Hippocampal formation (tissue), 2 donors: ENCODE measurements around the gene GET4.

Source experiments
- DNase-seq, 2 donors: peaks; one replicate each; lab custom pipeline; 2025; lab: John Stamatoyannopoulos, UW

GET4 gene

DNA sequence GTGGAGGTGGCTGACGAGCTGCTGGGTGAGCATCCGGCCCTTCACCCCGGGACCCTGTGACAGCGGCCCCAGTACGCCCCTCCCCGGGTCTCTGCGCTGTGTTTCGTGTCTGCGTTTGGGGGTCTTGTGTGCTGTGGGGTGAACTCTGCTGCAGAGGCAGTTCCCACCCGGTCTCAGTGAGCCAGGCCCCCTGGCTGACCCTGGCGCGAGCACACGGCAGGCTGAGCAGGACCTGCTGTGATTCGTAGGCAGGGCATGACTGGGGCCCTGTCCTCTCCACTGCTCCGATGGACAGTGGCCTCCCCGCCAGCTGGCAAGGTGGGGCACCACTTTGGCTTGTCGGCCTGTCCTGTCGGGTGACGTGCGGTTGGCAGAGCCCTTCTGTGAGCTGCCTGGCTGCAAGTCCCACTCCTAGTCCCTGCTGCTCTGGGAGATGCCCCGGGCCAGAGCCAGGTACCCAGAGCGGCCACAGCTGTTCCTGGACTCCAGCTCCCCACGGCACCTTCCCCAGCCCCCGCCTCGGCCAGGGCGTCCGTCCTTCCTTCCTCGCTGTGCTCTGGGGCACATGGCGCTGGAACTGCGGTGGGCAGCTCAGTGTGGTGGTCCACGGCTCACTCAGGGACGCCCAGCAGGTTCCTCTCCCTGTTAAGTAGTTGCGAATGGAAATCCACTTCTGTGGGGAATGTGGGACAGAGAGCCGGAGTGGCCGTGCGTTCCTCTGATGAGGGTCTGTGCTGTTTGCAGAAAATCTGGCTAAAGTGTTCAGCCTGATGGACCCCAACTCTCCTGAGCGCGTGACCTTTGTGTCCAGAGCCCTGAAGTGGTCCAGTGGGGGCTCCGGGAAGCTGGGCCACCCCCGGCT, 10.5 kb downstream of the GET4 start:
- DNase-seq: no peak

DNA sequence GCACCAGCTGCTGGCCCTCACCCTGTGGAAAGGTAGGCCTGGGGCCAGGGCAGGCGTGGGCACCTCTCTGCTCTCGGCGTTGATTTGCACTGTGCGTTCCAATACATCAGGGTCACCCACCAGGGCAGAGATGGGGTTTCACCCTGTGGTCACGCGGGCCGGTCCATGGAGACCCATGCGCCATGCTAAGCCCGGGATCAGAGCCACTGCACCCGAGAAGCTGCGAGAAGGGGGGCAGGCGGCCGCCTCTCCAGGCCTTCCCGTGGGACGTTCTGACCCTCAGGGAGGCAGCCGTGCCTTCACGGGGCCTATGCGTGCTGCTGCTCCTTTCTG, 11.1 kb downstream of the GET4 start:
- no peak for DNase-seq

DNA sequence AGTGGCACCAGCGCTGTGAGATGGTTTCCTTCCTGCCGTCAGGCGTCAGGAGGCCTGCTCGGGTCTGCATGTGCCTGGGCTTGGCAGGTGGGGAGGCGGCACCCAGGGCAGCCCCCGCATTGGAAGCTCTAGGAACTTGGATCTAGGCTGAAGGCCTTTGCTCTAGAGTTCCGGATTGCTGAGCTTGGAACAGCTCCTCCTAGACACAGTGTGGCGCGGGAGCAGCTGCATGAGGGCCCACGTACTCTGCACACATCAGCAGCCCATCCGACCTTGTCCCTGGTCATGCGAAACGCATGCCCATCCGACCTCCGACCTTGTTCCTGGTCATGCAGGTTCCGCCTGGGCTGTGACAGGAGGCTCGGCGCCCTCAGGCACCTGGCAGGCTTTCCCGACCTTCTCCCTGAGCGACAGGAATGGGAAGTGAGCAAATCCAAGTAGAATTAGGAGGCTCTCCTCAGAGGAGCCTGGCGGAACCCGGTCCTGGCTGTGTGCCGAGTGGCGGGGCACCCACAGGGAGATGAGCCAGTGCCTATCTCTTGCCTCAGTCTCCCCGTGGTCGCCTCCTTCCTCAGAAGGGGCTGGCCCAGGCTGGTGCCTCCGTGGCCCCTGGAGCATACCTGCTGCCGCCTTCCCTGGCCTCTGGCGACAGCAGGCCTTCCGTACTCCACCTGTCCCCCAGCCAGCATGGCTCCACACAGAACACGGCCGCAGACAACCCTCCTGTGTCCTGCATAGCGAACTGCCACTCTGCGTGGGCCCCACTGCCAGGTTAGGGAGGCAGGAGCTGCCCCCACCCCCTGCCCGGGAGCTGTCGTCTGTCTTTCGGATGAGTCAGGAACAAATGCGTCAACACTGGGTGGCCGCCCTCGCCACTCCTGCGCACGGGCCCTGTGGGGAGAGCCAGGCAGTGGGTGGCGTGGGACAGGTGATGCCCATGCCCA, 12.0 kb downstream of the GET4 start:
- no peak for DNase-seq

DNA sequence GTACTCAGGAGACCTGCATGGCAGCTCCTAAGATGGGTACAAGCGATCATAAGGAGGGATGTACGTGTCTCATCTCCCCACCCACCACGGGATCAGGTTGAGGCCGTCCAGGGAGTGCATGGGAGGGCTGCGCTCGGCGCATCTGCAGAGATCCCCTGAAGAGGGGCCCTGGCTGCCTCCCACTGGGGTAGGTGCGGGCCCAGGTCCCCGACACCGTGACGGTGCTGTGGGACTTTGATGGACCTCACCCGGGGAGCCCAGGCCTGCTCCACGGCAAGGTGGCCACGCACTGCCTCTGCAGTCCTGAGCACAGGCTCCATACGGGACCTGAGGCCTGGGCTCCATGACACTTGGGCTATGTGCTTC, 12.7 kb downstream of the GET4 start:
- DNase-seq: no peak

DNA sequence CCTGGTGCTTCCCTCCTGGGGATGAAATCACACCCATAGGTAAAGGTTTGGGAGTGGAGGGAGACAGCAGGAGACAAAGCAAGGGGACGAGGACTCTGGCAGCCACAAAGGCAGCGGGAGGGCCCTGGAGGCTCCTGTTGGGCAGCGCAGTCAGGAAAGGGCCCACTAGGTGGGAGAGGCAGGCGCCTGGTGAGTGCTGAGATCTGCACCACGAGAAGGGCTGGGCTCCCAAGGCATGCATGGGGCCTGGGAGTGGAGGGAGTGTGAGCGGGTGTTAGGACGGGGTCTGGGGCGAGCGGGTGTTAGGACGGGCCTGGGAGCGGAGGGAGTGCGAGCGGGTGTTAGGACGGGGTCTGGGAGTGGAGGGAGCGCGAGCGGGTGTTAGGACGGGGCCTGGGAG, 13.0 kb downstream of the GET4 start:
- no peak for DNase-seq

DNA sequence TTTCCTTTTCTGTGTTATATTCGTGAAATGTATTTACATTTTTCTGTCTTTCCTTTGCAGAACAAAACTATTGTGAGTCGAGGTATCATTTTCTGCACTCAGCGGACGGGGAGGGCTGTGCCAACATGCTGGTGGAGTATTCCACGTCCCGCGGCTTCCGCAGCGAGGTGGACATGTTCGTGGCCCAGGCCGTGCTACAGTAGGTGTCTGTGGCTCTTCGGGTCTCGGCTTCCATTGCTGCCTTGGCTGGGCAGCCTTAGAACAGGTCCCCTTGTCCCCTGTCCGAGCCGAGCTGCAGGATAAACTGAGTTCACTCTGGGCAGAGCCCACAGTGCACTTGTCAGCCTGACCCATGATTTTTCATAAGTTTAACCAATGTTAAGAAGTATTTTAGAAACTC, 14.5 kb downstream of the GET4 start:
- no peak for DNase-seq

DNA sequence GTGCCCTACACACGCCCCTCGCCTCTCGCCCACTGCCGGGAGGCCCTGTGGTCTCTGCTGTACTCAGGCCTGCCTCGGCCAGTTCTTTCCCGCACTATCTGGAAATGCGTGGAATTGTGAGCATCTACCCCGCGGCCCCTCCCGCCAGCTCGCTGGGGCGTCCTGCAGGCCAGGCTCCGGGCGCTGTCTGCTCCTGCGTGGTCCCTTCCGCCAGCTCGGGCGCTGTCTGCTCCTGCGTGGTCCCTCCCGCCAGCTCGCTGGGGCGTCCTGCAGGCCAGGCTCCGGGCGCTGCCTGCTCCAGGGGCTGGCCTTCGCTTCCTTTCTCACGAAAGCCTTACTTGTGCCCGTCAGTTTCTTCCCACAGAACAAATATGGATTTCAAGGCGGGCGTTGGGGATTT, 14.9 kb downstream of the GET4 start:
- no peak for DNase-seq

DNA sequence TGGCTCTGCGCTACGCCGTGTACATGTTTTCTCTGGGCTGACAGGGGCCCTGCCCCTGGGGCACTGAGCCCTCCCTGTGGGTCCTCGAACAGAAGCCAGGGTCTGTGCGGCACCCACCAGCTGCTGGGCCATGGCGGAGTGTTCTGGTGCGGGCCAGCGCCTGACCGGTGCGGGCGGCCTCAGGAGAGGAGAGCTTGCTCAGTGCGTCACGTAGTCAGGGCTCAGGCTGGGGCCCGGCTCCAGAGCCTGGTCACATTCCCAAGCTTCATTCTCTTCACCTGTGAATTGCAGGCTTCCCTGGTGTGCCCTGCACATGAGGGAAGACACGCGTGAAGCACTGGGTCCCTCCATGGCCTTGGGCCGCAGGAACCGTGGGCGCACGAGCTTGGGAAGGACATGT, 15.5 kb downstream of the GET4 start:
- no peak for DNase-seq

DNA sequence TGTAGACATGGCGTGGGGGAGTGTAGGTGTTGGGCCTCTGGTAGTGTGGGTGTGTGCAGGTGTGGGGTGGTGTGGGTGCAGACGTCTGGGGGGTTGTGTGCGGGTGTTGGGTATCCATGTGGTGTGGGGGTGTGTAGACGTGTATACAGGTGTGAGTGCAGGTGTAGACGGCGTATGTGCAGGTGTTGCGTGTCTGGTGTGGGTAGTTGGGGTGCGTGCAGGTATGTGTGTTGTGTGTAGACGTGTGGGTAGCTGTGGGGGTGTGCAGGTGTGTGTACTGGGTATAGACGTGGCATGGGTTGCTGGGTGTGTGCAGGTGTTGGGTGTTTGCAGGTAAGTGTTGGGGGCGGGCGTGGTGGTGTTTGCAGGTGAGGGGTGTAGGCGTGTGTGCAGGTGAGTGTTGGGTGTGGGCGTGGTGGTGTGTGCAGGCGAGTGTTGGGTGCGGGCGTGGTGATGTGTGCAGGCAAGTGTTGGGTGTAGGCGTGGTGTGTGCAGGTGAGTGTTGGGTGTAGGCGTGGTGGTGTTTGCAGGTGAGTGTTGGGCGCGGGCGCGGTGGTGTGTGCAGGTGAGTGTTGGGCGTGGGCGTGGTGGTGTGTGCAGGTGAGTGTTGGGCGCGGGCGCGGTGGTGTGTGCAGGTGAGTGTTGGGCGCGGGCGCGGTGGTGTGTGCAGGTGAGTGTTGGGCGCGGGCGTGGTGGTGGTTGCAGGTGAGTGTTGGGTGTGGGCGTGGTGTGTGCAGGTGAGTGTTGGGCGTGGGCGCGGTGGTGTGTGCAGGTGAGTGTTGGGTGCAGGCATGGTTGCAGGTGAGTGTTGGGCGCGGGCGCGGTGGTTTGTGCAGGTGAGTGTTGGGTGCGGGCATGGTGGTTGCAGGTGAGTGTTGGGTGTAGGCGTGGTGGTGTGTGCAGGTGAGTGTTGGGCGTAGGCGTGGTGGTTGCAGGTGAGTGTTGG, 16.6 kb downstream of the GET4 start:
- DNase-seq: no peak

DNA sequence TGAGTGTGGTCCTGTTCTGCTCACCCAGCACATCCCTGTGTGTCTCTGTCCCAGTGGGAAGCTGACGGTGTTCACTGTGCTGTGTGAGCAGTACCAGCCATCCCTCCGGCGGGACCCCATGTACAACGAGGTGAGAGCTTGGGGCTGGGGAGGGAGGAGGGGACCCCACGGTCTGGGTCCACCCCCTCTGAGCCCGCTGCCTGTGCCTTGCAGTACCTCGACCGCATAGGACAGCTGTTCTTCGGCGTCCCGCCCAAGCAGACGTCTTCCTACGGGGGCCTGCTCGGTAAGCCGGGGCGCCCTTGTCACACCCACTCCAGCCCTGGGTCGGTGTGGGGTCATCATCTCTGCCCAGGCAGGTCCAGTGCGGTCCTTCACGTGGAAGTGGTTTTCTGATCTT, 17.3 kb downstream of the GET4 start:
- DNase-seq: no peak

DNA sequence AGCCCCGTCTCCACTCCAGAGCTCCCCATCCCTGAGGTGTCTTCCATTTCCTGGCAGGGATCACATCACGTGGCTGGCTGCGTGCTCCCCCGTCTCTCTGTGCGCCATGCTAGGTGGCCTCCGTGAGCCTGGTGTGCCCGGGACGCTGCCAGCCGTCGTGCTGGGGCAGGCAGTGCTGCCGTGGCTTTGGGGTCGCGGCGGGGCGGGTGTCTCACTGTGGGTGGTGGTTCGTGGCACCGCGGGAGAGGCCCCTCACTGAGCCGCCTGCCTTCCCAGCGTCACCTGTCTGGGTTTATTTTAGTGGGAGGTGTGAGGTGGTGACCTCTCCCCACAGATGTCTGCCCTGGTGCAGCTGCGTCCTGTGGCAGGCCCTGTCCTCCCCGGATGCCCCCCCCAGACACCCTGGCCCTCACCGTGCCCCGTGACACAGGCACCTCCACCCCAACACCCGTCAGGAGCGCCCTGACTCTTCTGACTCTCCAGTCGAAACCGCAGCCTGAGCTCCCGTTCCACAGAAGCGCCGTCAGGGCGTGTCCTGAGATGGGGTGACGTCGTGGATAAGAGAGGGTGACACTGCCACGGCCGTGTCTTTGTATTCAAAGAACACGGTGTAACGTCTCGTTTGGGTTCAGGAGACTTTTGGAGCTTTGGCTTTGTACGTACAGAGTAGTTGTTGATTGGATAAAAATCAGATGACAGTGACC, 18.0 kb downstream of the GET4 start:
- no peak for DNase-seq

DNA sequence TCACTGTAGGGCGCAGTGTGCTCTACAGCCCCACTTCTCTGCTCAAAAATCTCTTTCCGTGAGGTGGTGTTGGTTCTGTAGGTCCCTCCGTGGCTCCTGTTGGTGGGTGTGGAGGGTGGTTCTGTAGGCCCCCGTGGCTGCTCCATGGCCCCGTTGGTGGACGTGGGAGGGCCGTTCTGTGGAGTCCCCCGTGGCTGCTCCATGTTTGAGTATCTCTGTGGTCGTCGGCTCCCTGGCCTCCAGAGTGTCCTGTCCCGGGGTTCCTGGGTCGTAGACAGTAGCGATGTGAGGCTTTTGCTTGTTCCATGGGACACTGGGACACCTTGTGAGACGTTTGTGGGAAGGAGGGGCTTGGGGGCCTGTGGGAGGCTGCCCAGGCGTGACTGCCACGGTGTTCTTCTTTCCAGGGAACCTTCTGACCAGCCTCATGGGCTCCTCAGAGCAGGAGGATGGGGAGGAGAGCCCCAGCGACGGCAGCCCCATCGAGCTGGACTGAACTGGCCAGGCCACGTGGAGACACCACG, 18.6 kb downstream of the GET4 start:
- DNase-seq: no peak

DNA sequence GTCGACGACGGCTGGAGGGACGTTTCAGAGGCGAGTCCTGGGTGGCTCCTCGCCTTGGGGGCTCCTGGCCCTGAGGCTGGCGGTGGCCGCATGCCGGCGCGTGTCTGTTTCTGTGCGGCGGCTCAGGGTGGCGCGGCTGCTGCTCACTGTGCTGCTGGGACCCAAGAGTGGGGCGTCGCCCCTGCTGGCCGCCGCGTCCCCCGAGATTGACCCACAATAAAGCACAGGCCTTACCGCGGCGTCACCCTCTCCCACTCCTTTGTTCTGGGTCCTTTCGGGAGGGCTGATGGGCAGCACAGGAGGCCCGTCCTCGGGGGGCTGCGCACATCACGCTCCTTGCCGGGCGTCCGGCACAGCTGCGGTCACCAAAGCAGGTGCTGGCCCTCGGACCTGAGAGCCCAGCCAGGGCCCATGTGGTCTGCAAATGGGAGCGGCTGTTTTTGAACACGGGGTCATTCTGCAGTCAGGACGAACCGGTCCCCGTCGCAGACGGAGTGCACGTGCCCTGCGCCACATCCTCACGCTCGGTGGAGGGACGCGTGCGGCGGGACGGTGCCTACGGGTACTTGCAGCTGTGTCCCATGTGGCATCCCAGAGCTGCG, 19.2 kb downstream of the GET4 start:
- DNase-seq: no peak

DNA sequence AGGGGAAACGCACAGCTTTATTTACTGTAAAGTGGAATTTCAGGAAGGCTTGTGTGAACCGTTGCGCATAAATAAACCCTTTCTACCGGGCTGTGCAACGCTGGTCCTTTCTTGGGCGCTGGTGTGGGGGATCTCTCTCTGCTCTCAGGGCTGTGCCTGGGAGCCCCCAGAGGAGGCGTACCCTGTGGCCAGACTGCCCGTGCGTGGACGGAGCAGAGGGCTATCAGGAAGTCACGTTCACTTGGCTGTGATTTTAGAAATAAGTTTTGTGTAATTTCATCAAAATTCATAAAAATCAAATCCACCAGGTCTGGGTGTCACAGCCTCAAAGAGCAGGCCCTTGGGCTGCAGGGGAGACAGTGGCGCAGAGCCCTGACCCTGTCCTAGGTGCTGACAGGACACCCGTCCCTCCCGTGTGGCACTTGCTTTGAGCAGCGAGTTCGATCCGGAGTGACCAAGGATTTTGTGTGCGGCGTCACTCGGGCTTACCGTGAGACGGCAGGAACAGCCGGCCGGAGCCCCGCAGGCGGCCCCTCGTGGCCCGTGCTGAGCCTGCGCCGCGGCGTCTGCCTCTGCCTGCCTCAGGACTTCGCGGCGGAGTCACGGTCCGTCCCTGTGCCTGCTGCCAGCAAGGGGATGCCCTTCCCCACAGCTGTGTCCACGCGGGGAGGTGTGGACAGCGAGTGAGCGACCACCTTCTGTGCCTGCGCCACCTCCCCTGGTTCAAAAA, 20.2 kb downstream of the GET4 start:
- DNase-seq: no peak

DNA sequence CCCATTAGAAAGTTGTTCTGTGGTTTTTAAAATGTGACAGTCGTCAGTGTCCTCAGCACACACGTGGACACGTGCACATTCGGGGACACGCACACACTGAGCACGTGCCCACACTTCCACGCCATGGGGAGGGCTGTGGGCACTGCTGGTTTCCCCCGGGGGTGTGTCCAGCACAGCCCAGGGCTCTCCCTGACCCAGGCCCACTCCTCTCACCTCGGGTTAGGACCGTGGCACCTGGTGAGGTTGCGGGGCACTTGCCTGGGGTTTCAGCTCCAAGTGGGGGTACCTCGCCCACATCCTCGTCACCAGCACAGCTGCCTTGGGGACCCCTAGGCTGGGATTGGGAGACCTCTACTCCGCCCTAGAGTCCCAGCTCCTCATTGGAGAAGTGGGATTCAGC, 20.7 kb downstream of the GET4 start:
- no peak for DNase-seq

DNA sequence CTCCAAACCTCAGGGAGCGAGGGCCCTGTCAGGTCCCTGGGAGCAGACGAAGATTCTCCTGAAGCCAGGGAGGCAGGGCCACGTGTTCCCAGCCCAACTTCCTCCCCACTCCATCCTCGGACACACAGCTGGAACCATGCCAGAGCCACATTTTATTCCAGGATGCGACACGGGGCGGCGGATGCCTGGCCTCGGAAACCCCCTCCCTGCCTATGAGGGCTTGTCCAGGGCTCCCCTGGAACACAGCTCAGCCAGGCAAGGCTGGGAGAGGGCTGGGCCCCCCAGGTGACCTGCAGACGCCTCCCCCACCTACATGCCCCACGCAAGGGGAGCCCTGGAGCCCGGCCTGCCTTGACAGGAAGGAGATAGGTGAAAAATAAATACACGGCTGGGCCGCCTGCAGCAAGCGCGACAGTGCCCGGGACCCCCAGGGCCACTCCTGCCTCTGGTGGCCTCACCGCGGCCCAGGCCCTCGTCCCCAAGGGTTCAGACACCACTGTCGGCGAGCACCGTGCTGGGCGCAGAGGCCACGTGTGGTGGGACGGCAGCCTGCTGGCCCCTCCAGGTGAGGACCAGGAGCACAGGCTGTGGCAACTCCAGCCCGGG, 21.5 kb downstream of the GET4 start:
- DNase-seq: no peak

DNA sequence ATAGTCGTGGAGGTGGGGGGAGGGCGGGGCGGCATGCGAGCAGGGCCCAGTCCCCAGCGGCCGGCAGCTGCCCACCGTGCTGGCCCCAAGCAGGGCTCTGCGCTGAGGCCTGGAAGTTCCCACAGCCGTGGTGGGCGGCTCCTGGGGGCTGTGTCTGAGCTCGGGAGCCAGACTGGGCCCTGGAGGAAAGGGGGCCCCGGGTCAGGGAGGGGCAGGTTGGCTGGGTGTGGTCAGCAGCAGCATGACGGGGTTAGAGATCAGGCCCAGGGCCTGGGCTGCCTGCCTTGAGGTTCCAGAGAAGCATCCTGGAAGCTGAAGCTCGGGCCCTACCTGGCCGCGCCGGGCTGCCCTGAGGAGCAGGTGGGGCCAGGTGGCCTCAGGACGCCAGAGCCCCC, 22.1 kb downstream of the GET4 start:
- no peak for DNase-seq

DNA sequence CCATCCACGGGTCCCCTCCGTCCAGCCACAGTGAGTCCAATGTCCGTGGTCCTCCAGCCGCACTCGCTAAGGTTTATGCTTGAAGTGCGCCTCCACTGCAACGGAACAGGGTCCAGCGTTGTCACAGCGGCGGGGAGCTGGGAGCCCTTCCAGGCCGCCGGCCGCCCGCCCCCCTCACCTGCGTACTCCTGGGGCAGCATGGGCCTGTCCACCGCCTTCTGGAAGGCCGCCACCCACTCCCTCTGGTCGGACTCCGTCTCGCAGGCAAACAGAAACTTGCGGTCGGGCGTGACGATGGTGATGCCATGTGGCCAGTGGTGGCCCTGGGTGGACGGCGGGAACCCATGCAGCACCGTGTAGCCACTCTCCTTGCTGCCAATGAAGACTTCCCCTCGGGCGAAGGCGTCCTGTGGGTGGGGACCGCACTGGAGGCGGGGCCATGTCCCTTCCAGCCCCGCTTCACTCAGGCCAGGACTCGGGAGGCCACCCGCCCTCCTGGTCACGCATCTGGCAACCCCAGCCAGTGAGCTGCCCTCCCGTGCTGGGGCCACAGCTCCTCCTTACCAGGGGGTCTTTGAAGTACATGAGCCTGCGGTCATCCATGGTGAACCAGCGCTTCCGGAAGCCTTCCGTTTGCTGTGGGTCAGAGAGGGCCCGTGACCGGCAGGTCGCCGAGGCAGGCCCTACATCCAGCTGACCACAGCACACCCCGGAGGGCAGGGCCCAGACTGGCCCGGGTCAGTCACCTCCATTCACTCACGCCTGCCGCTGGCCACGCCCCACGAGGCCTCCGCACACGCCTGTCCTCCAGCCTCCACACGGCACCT, 22.7 kb downstream of the GET4 start:
- DNase-seq: no peak

DNA sequence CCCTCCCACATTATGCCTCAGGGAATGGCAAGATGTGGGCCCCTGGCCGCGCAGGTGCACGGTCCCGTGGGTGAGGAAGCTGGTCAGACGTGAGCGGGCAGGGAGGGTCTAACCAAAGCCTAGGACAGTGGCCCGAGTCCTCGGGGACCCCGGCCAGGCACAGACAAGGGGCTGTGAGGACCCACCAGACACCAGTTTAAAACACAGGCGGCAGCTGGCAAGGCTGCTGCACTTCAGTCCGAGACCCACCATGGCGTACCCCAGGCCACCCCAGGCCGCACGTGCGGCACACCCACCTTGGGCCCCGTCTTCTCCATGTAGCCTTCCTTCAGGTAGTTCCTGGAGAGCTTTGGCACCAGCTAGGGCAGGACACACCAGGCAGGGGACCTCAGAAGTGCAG, 23.5 kb downstream of the GET4 start:
- DNase-seq: no peak
